HG02885 (cell line): ENCODE data around the gene EPS8L1.
"Not testable (repeated sequence)": the region's sequence is repeated elsewhere in the genome, so short reads cannot be mapped to it uniquely, and the experiment has no call there.

ENCODE experiments used
- ATAC-seq: cut with Tn5 transposase; IDR thresholded peaks from one replicate; pipeline ENCODE4 v1.9.1; 2021; ENCODE audit warnings: mild to moderate bottlenecking; ENCODE audit not compliant: unreplicated experiment, poor library complexity

Gene EPS8L1

GRCh38 chr19:55092423-55093318 lies 17.0 kb downstream of the EPS8L1 start:
- no peak for ATAC-seq

- no peak for ATAC-seq
These were observed 19.0 kb downstream of the EPS8L1 start for GRCh38 chr19:55094456-55095259.

GRCh38 chr19:55095260-55096060 lies 19.8 kb downstream of the EPS8L1 start:
- ATAC-seq, result no peak

GRCh38 chr19:55096061-55096701 lies 20.5 kb downstream of the EPS8L1 start:
- no peak for ATAC-seq

GRCh38 chr19:55097864-55098715 lies 22.4 kb downstream of the EPS8L1 start:
- no peak for ATAC-seq

GRCh38 chr19:55098716-55099556 lies 23.3 kb downstream of the EPS8L1 start:
- ATAC-seq, result no peak

GRCh38 chr19:55099557-55100506 lies 24.2 kb downstream of the EPS8L1 start:
- ATAC-seq, result no peak

GRCh38 chr19:55101261-55101660 lies 25.6 kb downstream of the EPS8L1 start:
- no peak for ATAC-seq

GRCh38 chr19:55103190-55103589 lies 27.5 kb downstream of the EPS8L1 start:
- ATAC-seq, result no peak

- ATAC-seq, result no peak
These were observed 29.6 kb downstream of the EPS8L1 start for GRCh38 chr19:55105237-55105636.

GRCh38 chr19:55106591-55106990 lies 30.9 kb downstream of the EPS8L1 start:
- no peak for ATAC-seq

GRCh38 chr19:55107252-55107651 lies 31.6 kb downstream of the EPS8L1 start:
- ATAC-seq, result not testable (repeated sequence)

- no peak for ATAC-seq
These were observed 34.0 kb downstream of the EPS8L1 start for GRCh38 chr19:55109527-55110291.

- no peak for ATAC-seq
These were observed 35.7 kb downstream of the EPS8L1 start for GRCh38 chr19:55111238-55111831.

GRCh38 chr19:55112246-55112776 lies 36.6 kb downstream of the EPS8L1 start:
- no peak for ATAC-seq
